T-cell (primary cell): Measurements from ENCODE around the gene SPP1. TPM values are rescaled to one million over a fixed set of nuclear protein-coding genes. Genes with fewer than 3 reads are reported as not detected.
"Not testable (repeated sequence)": the region's sequence is repeated elsewhere in the genome, so short reads cannot be mapped to it uniquely, and the experiment has no call there.

Experiments
- ATAC-seq, 4 experiments: fragments of 200-7000 bp in 3 of 4; fragments of 150-1000 bp in 1 of 4; cut with Tn5 transposase; replicated peaks in 1 of 4; 1 replicate in 3 of 4; 2 replicates in 1 of 4; pipeline ENCODE4 v1.10.0; 2021; ENCODE audit warnings: moderate library complexity in 3 of 4, mild to moderate bottlenecking in 2 of 4, moderate number of reproducible peaks in 1 of 4
- CTCF ChIA-PET, 2 donors: fragments of 300-600 bp; sonication (Branson Sonifier 250); formaldehyde crosslinking; loops; one replicate each; lab custom pipeline; 2022; ENCODE audit warnings: antibody characterized with exemption in 2 of 2; lab: Charles Lee
- POLR2A ChIA-PET, 2 donors: fragments of 300-600 bp; sonication (Branson Sonifier 250); formaldehyde crosslinking; loops; one replicate each; lab custom pipeline; 2022; ENCODE audit warnings: antibody characterized with exemption in 2 of 2; lab: Charles Lee
- DNase-seq, 35 experiments: peaks; one replicate each; pipeline versions ENCODE4 v3.0.0 to v3.0.0-alpha.2; 2013 to 2023
- H3K27ac ChIP-seq: one replicate; pipeline ENCODE4 v1.5.1; 2013; ENCODE audit warnings: low read length
- H3K27me3 ChIP-seq, 2 experiments: replicated peaks in 1 of 2; 1 replicate in 1 of 2; 2 replicates in 1 of 2; pipeline versions ENCODE4 v1.6.1 to v1.7.0; 2013; ENCODE audit warnings: low read length in 1 of 2, mixed read lengths in 1 of 2; ENCODE audit not compliant: control insufficient read depth in 2 of 2, insufficient read depth in 2 of 2; ENCODE audit errors: extremely low read depth in 1 of 2
- H3K36me3 ChIP-seq, 2 donors: 1 replicate in 1 of 2; 2 replicates in 1 of 2; pipeline versions ENCODE4 v1.6.1 to v1.7.0; 2013; ENCODE audit warnings: low read length in 1 of 2; ENCODE audit not compliant: control insufficient read depth in 2 of 2, insufficient read depth in 1 of 2; ENCODE audit errors: extremely low read depth in 1 of 2
- H3K4me1 ChIP-seq, 2 experiments: 1 replicate in 1 of 2; 2 replicates in 1 of 2; pipeline versions ENCODE4 v1.6.1 to v1.7.0; 2013; ENCODE audit warnings: low read length in 2 of 2, mixed read lengths in 1 of 2; ENCODE audit not compliant: insufficient read depth in 2 of 2, control insufficient read depth in 1 of 2; ENCODE audit errors: extremely low read depth in 1 of 2
- H3K4me3 ChIP-seq, 2 donors: 1 replicate in 1 of 2; 2 replicates in 1 of 2; pipeline versions ENCODE4 v1.5.1 to v1.7.0; 2013; ENCODE audit warnings: mild to moderate bottlenecking in 2 of 2, low read length in 1 of 2, moderate library complexity in 1 of 2; ENCODE audit not compliant: control insufficient read depth in 1 of 2; ENCODE audit errors: extremely low read depth in 1 of 2
- H3K9me3 ChIP-seq: 2 replicates; pipeline ENCODE4 v1.7.0; 2013
- H3K27ac Mint-ChIP-seq, 2 donors: one replicate each; pipeline ENCODE4 v1.8.0; 2020 to 2021; ENCODE audit warnings: mild to moderate bottlenecking in 2 of 2, mixed read lengths in 2 of 2
- H3K27me3 Mint-ChIP-seq, 2 donors: one replicate each; pipeline ENCODE4 v1.8.0; 2021 to 2022; ENCODE audit warnings: mixed read lengths in 2 of 2
- H3K36me3 Mint-ChIP-seq: one replicate; pipeline ENCODE4 v1.8.0; 2021; ENCODE audit warnings: mixed read lengths
- H3K4me1 Mint-ChIP-seq, 3 donors: one replicate each; pipeline ENCODE4 v1.8.0; 2020 to 2022; ENCODE audit warnings: mixed read lengths in 3 of 3, mild to moderate bottlenecking in 1 of 3
- H3K4me3 Mint-ChIP-seq, 3 donors: one replicate each; pipeline ENCODE4 v1.8.0; 2020 to 2022; ENCODE audit warnings: mild to moderate bottlenecking in 3 of 3, mixed read lengths in 3 of 3, moderate library complexity in 3 of 3
- H3K9me3 Mint-ChIP-seq, 3 donors: one replicate each; pipeline ENCODE4 v1.8.0; 2020 to 2022; ENCODE audit warnings: mixed read lengths in 3 of 3
- WGBS: methylation state at CpG from one replicate; pipeline ENCODE4 v1.1.5; 2013; ENCODE audit warnings: missing lambda C conversion rate; ENCODE audit not compliant: insufficient coverage; 5-methylcytosine and 5-hydroxymethylcytosine counted together
- total RNA-seq, 35 experiments: library from RNA in 6 of 35; stranded (reverse) in 6 of 35; fragments of 120-200 nt in 1 of 35; gene quantifications; one replicate each; pipeline versions ENCODE4 v1.2.1 to v1.2.4 and lab custom pipeline; 2013 to 2026

The SPP1 gene
- total RNA-seq, 5 donors from 2014 or later (not counting 1 experiment from before 2014, with no cell fraction given) = 0.69 to 1.1 (median 0.89) TPM; not detected in 2

- Mint-ChIP-seq H3K27ac (no peak overlapping the region), H3K27me3 (peaks cover 4 to 9% of the 10 kb centered on the region in 2 donors), H3K36me3 (no peaks in the 10 kb centered on the region), H3K4me1 (peaks cover 0 to 3% (median 0%) of the 10 kb centered on the region in 3 donors), H3K4me3 (no peak overlapping the region), H3K9me3 (peaks cover 0 to 12% (median 0%) of the 10 kb centered on the region in 3 donors)
- WGBS = no CpG with 5 or more reads among the region's 2 CpGs
- Histone ChIP-seq H3K36me3 (no peaks in the 10 kb centered on the region), H3K27me3 (no peaks in the 10 kb centered on the region), H3K4me3 (no peak overlapping the region), H3K4me1 (no peaks in the 10 kb centered on the region), H3K9me3 (no peaks in the 10 kb centered on the region), H3K27ac (no peak overlapping the region)
- DNase-seq (no peak), ATAC-seq (no peak)
- CTCF ChIA-PET = interaction anchor here (0.6 to 0.8 kb wide), 2 partner anchors 82 to 1679 kb away, joined by 3 read pairs; no protein-coding TSS in a partner anchor
- POLR2A ChIA-PET = interaction anchor here (0.6 kb wide), 2 partner anchors 24 to 273 kb away, joined by 4 to 5 read pairs; no protein-coding TSS in a partner anchor
These were observed 41.3 kb upstream of the SPP1 start for GRCh38 chr4:87934157-87934704.

- Mint-ChIP-seq H3K27ac (no peak overlapping the region), H3K36me3 (no peaks in the 10 kb centered on the region), H3K27me3 (peaks cover 4 to 5% of the 10 kb centered on the region in 2 donors), H3K9me3 (peaks cover 0 to 12% (median 0%) of the 10 kb centered on the region in 3 donors), H3K4me1 (peaks cover 0 to 3% (median 0%) of the 10 kb centered on the region in 3 donors), H3K4me3 (no peak overlapping the region)
- Histone ChIP-seq H3K36me3 (no peaks in the 10 kb centered on the region), H3K4me1 (no peaks in the 10 kb centered on the region), H3K4me3 (no peak overlapping the region), H3K27ac (no peak overlapping the region), H3K27me3 (no peaks in the 10 kb centered on the region), H3K9me3 (no peaks in the 10 kb centered on the region)
- no CpG with 5 or more reads among the region's 2 CpGs for WGBS
- ATAC-seq (no peak), DNase-seq (no peak)
- CTCF ChIA-PET = interaction anchor here in 1 of 2 donors (0.8 kb wide), 1 partner anchor 1678 kb away, joined by 3 read pairs; no protein-coding TSS in a partner anchor
- POLR2A ChIA-PET = no interaction called here
These were observed 40.5 kb upstream of the SPP1 start for GRCh38 chr4:87934973-87935372.

- H3K4me1 Mint-ChIP-seq, H3K9me3 ChIP-seq, H3K9me3 Mint-ChIP-seq, CTCF ChIA-PET, H3K27me3 ChIP-seq, H3K4me3 Mint-ChIP-seq, ATAC-seq, H3K27me3 Mint-ChIP-seq, H3K36me3 Mint-ChIP-seq, H3K4me1 ChIP-seq, DNase-seq, H3K4me3 ChIP-seq, H3K36me3 ChIP-seq, POLR2A ChIA-PET, H3K27ac Mint-ChIP-seq, H3K27ac ChIP-seq: not testable (repeated sequence)
- 100% methylated on average over 1 of the region's 9 CpGs for WGBS
These were observed 39.6 kb upstream of the SPP1 start for GRCh38 chr4:87935954-87936353.

- H3K4me3 Mint-ChIP-seq = no peak overlapping the region
- WGBS = 100% methylated on average over 1 of the region's 1 CpG
- Histone ChIP-seq H3K4me1 (no peaks in the 10 kb centered on the region), H3K9me3 (no peaks in the 10 kb centered on the region), H3K36me3 (no peaks in the 10 kb centered on the region), H3K27me3 (peaks cover 0 to 3% of the 10 kb centered on the region in 2 experiments), H3K4me3 (no peak overlapping the region), H3K27ac (no peak overlapping the region)
- H3K36me3 Mint-ChIP-seq = no peaks in the 10 kb centered on the region
- ChIA-PET POLR2A (no interaction called here), CTCF (no interaction called here)
- no peak overlapping the region for H3K27ac Mint-ChIP-seq
- DNase-seq (no peak), ATAC-seq (no peak)
- H3K4me1 Mint-ChIP-seq = peaks cover 0 to 3% (median 0%) of the 10 kb centered on the region in 3 donors
- peaks cover 0 to 11% of the 10 kb centered on the region in 2 donors for H3K27me3 Mint-ChIP-seq
- no peaks in the 10 kb centered on the region for H3K9me3 Mint-ChIP-seq
These were observed 38.0 kb upstream of the SPP1 start for GRCh38 chr4:87937523-87937922.

GRCh38 chr4:87938746-87939145, 36.8 kb upstream of the SPP1 start:
- Mint-ChIP-seq H3K9me3 (no peaks in the 10 kb centered on the region), H3K27ac (no peak overlapping the region), H3K4me3 (no peak overlapping the region), H3K36me3 (no peaks in the 10 kb centered on the region), H3K27me3 (peaks cover 0 to 14% of the 10 kb centered on the region in 2 donors), H3K4me1 (no peaks in the 10 kb centered on the region)
- H3K27ac ChIP-seq = no peak overlapping the region
- H3K36me3 ChIP-seq = no peaks in the 10 kb centered on the region
- H3K4me3 ChIP-seq = no peak overlapping the region
- POLR2A ChIA-PET = no interaction called here
- ATAC-seq (no peak), DNase-seq (no peak)
- CTCF ChIA-PET = no interaction called here
- peaks cover 0 to 3% of the 10 kb centered on the region in 2 experiments for H3K27me3 ChIP-seq
- no peaks in the 10 kb centered on the region for H3K4me1 ChIP-seq
- H3K9me3 ChIP-seq = no peaks in the 10 kb centered on the region

- H3K27ac ChIP-seq = no peak overlapping the region
- no peaks in the 10 kb centered on the region for H3K4me1 ChIP-seq
- ATAC-seq (no peak), DNase-seq (no peak)
- ChIA-PET POLR2A (no interaction called here), CTCF (no interaction called here)
- H3K36me3 ChIP-seq = no peaks in the 10 kb centered on the region
- no peaks in the 10 kb centered on the region for H3K4me1 Mint-ChIP-seq
- H3K9me3 Mint-ChIP-seq = no peaks in the 10 kb centered on the region
- no peak overlapping the region for H3K27ac Mint-ChIP-seq
- WGBS = no CpG with 5 or more reads among the region's 2 CpGs
- no peak overlapping the region for H3K4me3 Mint-ChIP-seq
- no peak overlapping the region for H3K4me3 ChIP-seq
- H3K9me3 ChIP-seq = no peaks in the 10 kb centered on the region
- peaks cover 0 to 3% of the 10 kb centered on the region in 2 experiments for H3K27me3 ChIP-seq
- H3K27me3 Mint-ChIP-seq = peaks cover 0 to 14% of the 10 kb centered on the region in 2 donors
- H3K36me3 Mint-ChIP-seq = no peaks in the 10 kb centered on the region
These were observed 35.4 kb upstream of the SPP1 start for GRCh38 chr4:87939978-87940690.
